ENCODE measurements around the gene ZNF747.

Gene ZNF747

GRCh38 chr16:30510376-30510938 lies 24.2 kb downstream of the ZNF747 start:
- DNase-seq, result no peak

- no peak for DNase-seq
These were observed 25.4 kb downstream of the ZNF747 start for GRCh38 chr16:30509081-30509765.

GRCh38 chr16:30503403-30504296 lies 31.0 kb downstream of the ZNF747 start:
- no peak for DNase-seq

GRCh38 chr16:30499284-30499683 lies 35.4 kb downstream of the ZNF747 start:
- no peak for DNase-seq

- DNase-seq, result no peak
These were observed 39.9 kb downstream of the ZNF747 start for GRCh38 chr16:30494709-30495108.

- DNase-seq, result no peak
These were observed 40.6 kb downstream of the ZNF747 start for GRCh38 chr16:30493941-30494488.

- no peak for DNase-seq
These were observed 42.8 kb downstream of the ZNF747 start for GRCh38 chr16:30491744-30492308.

GRCh38 chr16:30491229-30491628 lies 43.4 kb downstream of the ZNF747 start:
- DNase-seq, result no peak

- no peak for DNase-seq
These were observed 44.4 kb downstream of the ZNF747 start for GRCh38 chr16:30490210-30490609.

GRCh38 chr16:30488764-30489605 lies 45.7 kb downstream of the ZNF747 start:
- no peak for DNase-seq

- DNase-seq, result no peak
These were observed 48.7 kb downstream of the ZNF747 start for GRCh38 chr16:30485818-30486436.

GRCh38 chr16:30484887-30485286 lies 49.8 kb downstream of the ZNF747 start:
- DNase-seq, result no peak

- DNase-seq, result no peak
These were observed 52.3 kb downstream of the ZNF747 start for GRCh38 chr16:30482366-30482765.

GRCh38 chr16:30481381-30481780 lies 53.3 kb downstream of the ZNF747 start:
- no peak for DNase-seq

All from stimulated activated CD4-positive, alpha-beta T cell treated with anti-CD3 and anti-CD28 coated beads, Interleukin-1b, Interleukin-23, amount 100 ng/mL, for 48 hours (primary cell).